B cell (primary cell): ENCODE results near the gene RGS19. TPM values are rescaled to one million over a fixed set of nuclear protein-coding genes. Genes with fewer than 3 reads are reported as not detected.
A peak's percentile ranks its signal among the peaks of the same experiment; 100 is the strongest.

Source experiments
- ATAC-seq: fragments of 200-7000 bp; cut with Tn5 transposase; one replicate; pipeline ENCODE4 v1.10.0; 2021; ENCODE audit warnings: low read depth, mild to moderate bottlenecking, moderate number of reproducible peaks, moderate library complexity
- CTCF ChIA-PET: fragments of 350-600 bp; sonication (Branson Sonifier 250); formaldehyde crosslinking; loops from one replicate; lab custom pipeline; 2021; ENCODE audit warnings: antibody characterized with exemption, inconsistent platforms; lab: Charles Lee
- POLR2A ChIA-PET: fragments of 350-600 bp; sonication (Branson Sonifier 250); formaldehyde crosslinking; loops from one replicate; lab custom pipeline; 2021; ENCODE audit warnings: antibody characterized with exemption; lab: Charles Lee
- DNase-seq: peaks from one replicate; pipeline ENCODE4 v3.0.0; 2013
- H2AFZ ChIP-seq: 2 replicates; pipeline ENCODE4 v1.6.1; 2012; ENCODE audit warnings: mild to moderate bottlenecking, low read depth, low read length; ENCODE audit not compliant: insufficient read depth, poor library complexity, severe bottlenecking
- H3K27ac ChIP-seq, 2 donors: 1 replicate in 1 of 2; 2 replicates in 1 of 2; pipeline ENCODE4 v1.5.1; 2012 to 2013; ENCODE audit warnings: low read length in 2 of 2, mild to moderate bottlenecking in 2 of 2, moderate library complexity in 1 of 2
- H3K27me3 ChIP-seq, 4 experiments: fragments of 200-600 bp in 1 of 4; sonication (generic) in 1 of 4; replicated peaks in 1 of 4; 1 replicate in 2 of 4; 2 replicates in 2 of 4; pipeline versions ENCODE4 v1.6.1 to v1.7.0; 2013 to 2016; ENCODE audit warnings: low read length in 3 of 4, mild to moderate bottlenecking in 2 of 4, mixed read lengths in 1 of 4, moderate library complexity in 1 of 4; ENCODE audit not compliant: insufficient read depth in 4 of 4, control insufficient read depth in 3 of 4; ENCODE audit errors: control extremely low read depth in 1 of 4
- H3K36me3 ChIP-seq, 2 experiments: replicated peaks in 1 of 2; 1 replicate in 1 of 2; 2 replicates in 1 of 2; pipeline versions ENCODE4 v1.6.1 to v1.7.1; 2013; ENCODE audit warnings: low read length in 1 of 2; ENCODE audit not compliant: insufficient read depth in 2 of 2, control insufficient read depth in 1 of 2; ENCODE audit errors: control extremely low read depth in 1 of 2, extremely low read depth in 1 of 2
- H3K4me1 ChIP-seq, 2 donors: fragments of 200-600 bp in 1 of 2; sonication (generic) in 1 of 2; 1 replicate in 1 of 2; 2 replicates in 1 of 2; pipeline versions ENCODE4 v1.5.1 to v1.6.1; 2013 to 2017; ENCODE audit warnings: low read length in 2 of 2; ENCODE audit not compliant: control insufficient read depth in 2 of 2, insufficient read depth in 2 of 2
- H3K4me2 ChIP-seq: replicated peaks from 2 replicates; pipeline ENCODE3; 2012; ENCODE audit warnings: mild to moderate bottlenecking, low read depth, low read length; ENCODE audit not compliant: poor library complexity, severe bottlenecking
- H3K4me3 ChIP-seq, 5 experiments: fragments of 200-600 bp in 1 of 5; sonication (generic) in 1 of 5; 1 replicate in 3 of 5; 2 replicates in 2 of 5; pipeline versions ENCODE4 v1.5.1 to v1.7.0; 2011 to 2016; ENCODE audit warnings: low read length in 4 of 5, mild to moderate bottlenecking in 4 of 5, low read depth in 2 of 5, control low read depth in 1 of 5, moderate library complexity in 1 of 5; ENCODE audit not compliant: insufficient read depth in 1 of 5; ENCODE audit errors: control extremely low read depth in 1 of 5, extremely low read depth in 1 of 5
- H3K79me2 ChIP-seq: fragments of 200-600 bp; sonication (generic); one replicate; pipeline ENCODE4 v1.6.0; 2016; ENCODE audit warnings: low read length; ENCODE audit not compliant: control insufficient read depth, insufficient read depth
- H3K9ac ChIP-seq: fragments of 200-600 bp; sonication (generic); 2 replicates; pipeline ENCODE4 v1.6.1; 2017; ENCODE audit warnings: mild to moderate bottlenecking, low read length, moderate library complexity
- H3K9me3 ChIP-seq, 3 donors: one replicate each; pipeline versions ENCODE4 v1.6.1 to v1.7.1; 2013; ENCODE audit warnings: low read length in 2 of 3; ENCODE audit not compliant: control insufficient read depth in 2 of 3, insufficient read depth in 1 of 3; ENCODE audit errors: control extremely low read depth in 1 of 3
- H4K20me1 ChIP-seq: 2 replicates; pipeline ENCODE4 v1.6.0; 2012; ENCODE audit warnings: mild to moderate bottlenecking, low read length; ENCODE audit not compliant: insufficient read depth, control insufficient read depth, poor library complexity, severe bottlenecking
- H3K27ac Mint-ChIP-seq: one replicate; pipeline ENCODE4 v1.8.0; 2021; ENCODE audit warnings: mixed read lengths
- H3K27me3 Mint-ChIP-seq: one replicate; pipeline ENCODE4 v1.8.0; 2021; ENCODE audit warnings: mixed read lengths
- H3K4me1 Mint-ChIP-seq: one replicate; pipeline ENCODE4 v1.8.0; 2021; ENCODE audit warnings: mixed read lengths
- H3K4me3 Mint-ChIP-seq: one replicate; pipeline ENCODE4 v1.8.0; 2021; ENCODE audit warnings: mixed read lengths
- H3K9me3 Mint-ChIP-seq: one replicate; pipeline ENCODE4 v1.8.0; 2022; ENCODE audit warnings: mixed read lengths; ENCODE audit not compliant: insufficient read depth
- EZH2 ChIP-seq: IDR thresholded peaks from 2 replicates; pipeline ENCODE4 v1.6.1; 2012; ENCODE audit warnings: borderline replicate concordance, low read depth, mild to moderate bottlenecking, moderate library complexity, low read length; ENCODE audit not compliant: insufficient read depth, poor library complexity, severe bottlenecking
- WGBS: methylation state at CpG from one replicate; pipeline ENCODE4 v1.1.5; 2013; ENCODE audit warnings: missing lambda C conversion rate; ENCODE audit not compliant: insufficient coverage; 5-methylcytosine and 5-hydroxymethylcytosine counted together
- intact Hi-C: fragments of 100-400 bp; cut with micrococcal nuclease; formaldehyde crosslinking; loops from one replicate; pipeline ENCODE4 v1.10.0; 2022
- polyA plus RNA-seq: library from polyadenylated mRNA; depleted of rRNA; stranded (reverse); fragments of >200 nt; gene quantifications from 2 replicates; pipeline ENCODE4 v1.2.3, GENCODE V29; 2012
- total RNA-seq, 2 donors: library from RNA; stranded (reverse); fragments of 120-200 nt in 1 of 2; gene quantifications; 1 replicate in 1 of 2; 2 replicates in 1 of 2; pipeline versions ENCODE4 v1.2.3 to v1.2.4, GENCODE V29; 2013 to 2022
- TF ChIP-seq, protein P1 (sequence below): fragments of 200-600 bp; IDR thresholded peaks from one replicate; pipeline ENCODE4 v1.8.0; 2022; ENCODE audit warnings: antibody characterized with exemption, mild to moderate bottlenecking

RGS19 gene
- total and polyA plus RNA-seq, 2 donors (not counting 1 experiment from before 2014, with no cell fraction given) = 69.4 to 203 TPM

DNA sequence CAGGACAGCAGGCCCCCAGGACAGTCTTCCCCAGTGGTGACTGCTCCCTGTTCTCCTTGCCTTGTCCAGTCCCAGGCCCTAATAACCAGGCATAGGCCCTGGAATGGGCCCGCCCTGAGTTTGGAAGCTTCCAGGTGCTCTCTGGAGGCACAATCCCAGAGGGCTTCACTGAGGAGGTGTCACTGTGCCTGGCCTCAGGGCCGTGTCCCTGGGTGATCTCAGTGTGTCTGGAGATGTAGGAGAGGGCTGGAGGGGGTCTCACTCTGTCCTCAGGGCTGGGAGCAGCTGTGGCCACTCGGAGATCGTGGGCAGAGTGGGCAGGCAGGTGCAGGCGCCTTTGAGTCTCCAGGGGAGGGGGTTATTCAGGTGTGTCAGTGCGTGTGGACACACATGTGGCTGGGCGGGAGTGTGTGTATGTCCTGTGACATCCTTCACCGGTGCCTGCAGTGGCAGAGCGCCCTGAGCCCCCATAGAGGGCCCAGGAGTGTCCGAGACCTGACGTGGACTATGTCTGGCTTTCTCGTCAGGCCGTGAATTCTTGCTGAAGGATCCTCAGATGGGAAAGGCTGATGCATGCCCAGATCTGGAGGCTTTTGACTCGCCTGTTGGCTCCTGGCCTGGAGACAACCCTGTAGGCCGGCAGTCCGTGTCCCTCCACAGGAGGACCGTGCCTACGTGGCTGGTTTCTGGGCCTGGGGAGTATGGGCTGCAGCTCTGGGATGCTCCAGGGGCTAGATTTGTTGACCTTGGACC lies 33.5 kb upstream of the RGS19 start:
- no peak overlapping the region for H2AFZ ChIP-seq
- TF ChIP-seq, protein P1, sequence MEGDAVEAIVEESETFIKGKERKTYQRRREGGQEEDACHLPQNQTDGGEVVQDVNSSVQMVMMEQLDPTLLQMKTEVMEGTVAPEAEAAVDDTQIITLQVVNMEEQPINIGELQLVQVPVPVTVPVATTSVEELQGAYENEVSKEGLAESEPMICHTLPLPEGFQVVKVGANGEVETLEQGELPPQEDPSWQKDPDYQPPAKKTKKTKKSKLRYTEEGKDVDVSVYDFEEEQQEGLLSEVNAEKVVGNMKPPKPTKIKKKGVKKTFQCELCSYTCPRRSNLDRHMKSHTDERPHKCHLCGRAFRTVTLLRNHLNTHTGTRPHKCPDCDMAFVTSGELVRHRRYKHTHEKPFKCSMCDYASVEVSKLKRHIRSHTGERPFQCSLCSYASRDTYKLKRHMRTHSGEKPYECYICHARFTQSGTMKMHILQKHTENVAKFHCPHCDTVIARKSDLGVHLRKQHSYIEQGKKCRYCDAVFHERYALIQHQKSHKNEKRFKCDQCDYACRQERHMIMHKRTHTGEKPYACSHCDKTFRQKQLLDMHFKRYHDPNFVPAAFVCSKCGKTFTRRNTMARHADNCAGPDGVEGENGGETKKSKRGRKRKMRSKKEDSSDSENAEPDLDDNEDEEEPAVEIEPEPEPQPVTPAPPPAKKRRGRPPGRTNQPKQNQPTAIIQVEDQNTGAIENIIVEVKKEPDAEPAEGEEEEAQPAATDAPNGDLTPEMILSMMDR = no peak
- no peak for TF ChIP-seq EZH2
- ATAC-seq = no peak
- H3K4me3 Mint-ChIP-seq = no peak overlapping the region
- no peaks in the 10 kb centered on the region for H3K79me2 ChIP-seq
- peak overlapping the region; percentile 5 for H3K4me2 ChIP-seq
- DNase-seq = no peak
- CTCF ChIA-PET = interaction anchor here (4.2 kb wide), 1 partner anchor 12 kb away, joined by 19 read pairs; no protein-coding TSS in a partner anchor
- H3K9me3 ChIP-seq = no peaks in the 10 kb centered on the region
- H3K36me3 ChIP-seq = no peaks in the 10 kb centered on the region
- peaks cover 11 to 30% of the 10 kb centered on the region in 2 donors for H3K4me1 ChIP-seq
- POLR2A ChIA-PET = no interaction called here
- H3K9me3 Mint-ChIP-seq = no peaks in the 10 kb centered on the region
- H3K27me3 Mint-ChIP-seq = no peaks in the 10 kb centered on the region
- 84% methylated on average over 18 of the region's 18 CpGs for whole genome bisulfite sequencing
- H3K9ac ChIP-seq = no peak overlapping the region
- intact Hi-C loops = no loop called here
- no peak overlapping the region for H3K4me3 ChIP-seq
- no peaks in the 10 kb centered on the region for H4K20me1 ChIP-seq
- no peak overlapping the region for H3K27ac Mint-ChIP-seq
- H3K27ac ChIP-seq = no peak overlapping the region
- peaks cover 23% of the 10 kb centered on the region for H3K4me1 Mint-ChIP-seq
- peaks cover 0 to 3% (median 0%) of the 10 kb centered on the region in 4 experiments for H3K27me3 ChIP-seq
